OCI-LY3 (cell line): Measurements from ENCODE around the gene OVCA2.

Source experiments
- CTCF ChIP-seq: fragments of 200-600, 300-600 bp; sonication (generic); IDR thresholded peaks from 2 replicates; pipeline ENCODE4 v1.5.1; 2014; ENCODE audit warnings: antibody characterized with exemption, low read length, low read depth
- EZH2phosphoT487 ChIP-seq: fragments of 200-600 bp; shearing (Covaris generic); IDR thresholded peaks from 2 replicates; pipeline ENCODE4 v1.6.1; 2018; ENCODE audit warnings: antibody characterized with exemption, mixed run types, low read depth

GRCh38 chr17:2030779-2031163 lies 11.1 kb upstream of the OVCA2 start:
- TF ChIP-seq CTCF (peak; percentile 52), EZH2phosphoT487 (no peak)
